Mesenteric fat pad (tissue), 1 donor: ENCODE data around the gene HSFX4. TPM values are rescaled to one million over a fixed set of nuclear protein-coding genes. Genes with fewer than 3 reads are reported as not detected.
"Not testable (repeated sequence)": the region's sequence is repeated elsewhere in the genome, so short reads cannot be mapped to it uniquely, and the experiment has no call there.

Experiments used
- DNase-seq: peaks from one replicate; pipeline ENCODE4 v3.0.0-alpha.2; 2020; ENCODE audit warnings: low spot score
- long read RNA-seq: library from polyadenylated mRNA; unstranded; transcript quantifications from one replicate; pipeline ENCODE4 v2.0.0, GENCODE V29; 2020
- total RNA-seq: library from RNA; stranded (reverse); fragmentation: NEBNext Ultra II Directional; extraction: Animal tissue kit (Norgen Biotek cat#: 25700); gene quantifications from one replicate; pipeline ENCODE4 v1.2.1, GENCODE V29; 2021
- donor health status: DM: yes; HTN: yes; CAD: no.

HSFX4 gene
- total RNA-seq = not detected
- long read RNA-seq = 0 reads

- not testable (repeated sequence) for DNase-seq
Observed at GRCh38 chrX:149929400-149929799, at the start of gene HSFX4. TSS of gene HSFX4 (plus strand) at chrX:149929573. CDS start at chrX:149929645, 72 bp downstream.

DNA sequence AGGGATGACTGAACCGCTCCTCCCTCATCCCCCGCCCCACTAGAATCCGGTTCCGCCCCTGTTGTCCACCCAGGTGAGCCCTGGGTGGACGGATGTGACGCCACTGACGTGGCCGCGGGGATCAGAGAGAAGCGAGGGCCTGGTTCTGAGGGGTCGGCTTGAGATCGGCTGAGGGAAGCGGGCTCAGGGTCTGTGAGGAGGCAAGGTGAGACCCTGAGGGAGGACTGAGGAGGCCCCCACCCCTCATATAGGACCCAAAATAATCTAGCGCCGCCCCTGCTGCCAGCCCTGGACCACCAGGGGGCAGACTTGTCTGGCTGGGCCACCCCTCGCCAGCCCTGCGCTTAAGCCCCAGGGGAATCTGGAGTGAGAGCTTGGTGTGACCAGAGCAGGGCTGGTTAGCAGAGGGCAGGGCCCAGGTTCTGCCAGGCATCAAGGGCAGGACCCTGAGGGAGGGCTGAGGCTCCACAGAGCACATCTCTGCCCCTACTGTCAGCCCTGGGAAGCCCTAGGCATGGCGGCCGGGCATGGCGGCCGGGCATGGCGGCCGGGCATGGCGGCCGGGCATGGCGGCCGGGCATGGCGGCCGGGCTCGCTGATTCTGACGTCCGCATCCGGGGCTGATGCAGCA, 48.2 kb upstream of the HSFX4 start, which contains the start of gene MAGEA8:
Gene MAGEA8 (plus strand): TSS at position 103 of the 631 bp plus-strand sequence. CDS start 3,090 bp downstream, outside the sequence.
- no peak for DNase-seq

DNA sequence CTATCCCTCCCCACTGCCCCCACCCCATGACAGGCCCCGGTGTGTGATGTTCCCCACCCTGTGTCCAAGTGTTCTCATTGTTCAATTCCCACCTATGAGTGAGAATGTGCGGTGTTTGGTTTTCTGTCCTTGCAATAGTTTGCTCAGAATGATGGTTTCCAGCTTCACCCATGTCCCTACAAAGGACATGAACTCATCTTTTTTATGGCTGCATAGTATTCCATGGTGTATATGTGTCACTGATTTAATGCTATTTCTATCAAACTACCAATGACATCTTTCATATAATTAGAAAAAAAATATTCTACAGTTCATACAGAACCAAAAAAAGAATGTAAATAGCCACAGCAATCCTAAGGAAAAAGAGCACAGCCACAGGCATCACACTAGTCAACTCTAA, 38.5 kb upstream of the HSFX4 start:
- DNase-seq = not testable (repeated sequence)

- DNase-seq = no peak
Observed at GRCh38 chrX:149898554-149898953, 30.8 kb upstream of the HSFX4 start.

- DNase-seq = no peak
Observed at GRCh38 chrX:149903889-149904748, 25.3 kb upstream of the HSFX4 start.

DNA sequence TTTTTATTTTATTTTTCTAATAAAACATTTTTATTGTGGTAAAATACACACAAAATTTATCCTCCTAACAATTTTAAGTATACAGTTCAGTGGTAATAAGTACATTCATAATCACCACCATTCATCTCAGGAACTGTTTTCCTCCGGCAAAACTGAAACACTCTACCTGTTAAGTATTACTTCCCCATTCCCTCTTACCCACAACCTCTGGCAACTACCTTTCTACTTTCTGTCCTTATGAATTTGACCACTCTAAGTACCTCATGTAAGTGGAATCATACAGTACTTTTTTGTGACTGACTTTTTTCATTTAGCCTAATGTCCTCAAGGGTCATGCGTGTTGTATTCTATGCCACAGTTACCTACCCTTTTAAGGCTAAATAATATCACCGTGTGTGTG, 21.1 kb upstream of the HSFX4 start:
- DNase-seq = no peak

DNA sequence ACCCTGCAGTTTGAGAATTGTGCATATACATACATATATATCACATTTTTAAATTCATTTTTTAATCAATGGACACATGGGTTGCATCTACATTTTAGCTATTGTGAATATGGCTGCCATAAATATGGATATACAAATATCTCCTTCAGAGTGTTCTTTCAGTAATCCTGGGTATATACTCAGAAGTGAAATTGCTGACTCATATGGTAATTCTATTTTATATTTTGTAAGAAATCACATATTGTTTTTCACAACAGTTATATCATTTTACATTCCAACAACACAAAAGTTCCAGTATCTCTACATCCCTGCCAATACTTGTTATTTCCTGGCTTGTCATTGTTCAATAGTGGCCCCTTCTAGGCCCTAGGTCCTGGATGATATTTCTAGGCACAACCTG, 20.6 kb upstream of the HSFX4 start:
- DNase-seq = no peak

GRCh38 chrX:149909324-149910177, 19.8 kb upstream of the HSFX4 start:
- no peak for DNase-seq

DNA sequence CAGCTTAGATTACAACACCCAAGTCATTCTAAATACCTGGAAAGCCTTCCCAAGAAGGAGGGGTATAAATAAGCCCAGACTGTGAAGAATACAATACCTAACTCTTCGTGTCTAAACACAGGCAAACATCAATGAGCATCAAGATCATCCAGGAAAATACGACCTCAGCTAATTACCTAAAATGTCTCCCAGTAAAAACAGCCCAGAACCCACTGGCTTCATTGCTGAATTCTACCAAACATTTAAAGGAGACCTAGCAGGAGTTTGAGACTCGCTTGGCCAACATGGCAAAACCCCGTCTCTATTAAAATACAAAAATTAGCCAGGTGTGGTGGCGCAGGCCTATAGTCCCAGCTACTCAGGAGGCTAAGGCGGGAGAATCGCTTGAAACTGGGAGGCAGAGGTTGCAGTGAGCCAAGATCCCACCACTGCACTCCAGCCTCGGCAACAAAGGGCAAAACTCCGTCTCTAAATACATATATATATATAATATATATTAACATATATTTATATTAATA, 19.1 kb upstream of the HSFX4 start:
- no peak for DNase-seq

- DNase-seq = no peak
Observed at GRCh38 chrX:149916745-149917392, 12.5 kb upstream of the HSFX4 start.

DNA sequence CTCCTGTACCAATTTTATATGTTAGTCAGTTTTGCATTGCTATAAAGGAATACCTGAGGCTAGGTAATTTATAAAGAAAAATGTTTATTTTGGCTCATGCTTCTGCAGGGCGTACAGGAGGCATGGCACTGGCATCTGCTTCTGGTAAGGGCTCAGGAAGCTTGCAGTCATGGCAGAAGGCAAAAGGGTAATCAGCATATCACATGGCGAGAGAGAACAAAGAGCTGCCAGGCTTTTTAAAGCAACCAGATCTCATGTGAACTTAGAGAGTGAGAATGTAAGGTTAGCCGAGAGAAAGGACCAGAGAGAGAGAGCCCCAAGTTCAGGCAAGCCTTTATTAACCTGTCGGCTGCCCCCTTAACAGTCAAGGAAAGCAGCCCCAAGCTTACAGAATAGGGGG, 5.5 kb upstream of the HSFX4 start:
- not testable (repeated sequence) for DNase-seq

- not testable (repeated sequence) for DNase-seq
Observed at GRCh38 chrX:149924434-149924833, 4.9 kb upstream of the HSFX4 start.

- DNase-seq = not testable (repeated sequence)
Observed at GRCh38 chrX:149927245-149927963, 2.0 kb upstream of the HSFX4 start.

- not testable (repeated sequence) for DNase-seq
Observed at GRCh38 chrX:149927964-149928258, 1.5 kb upstream of the HSFX4 start.

DNA sequence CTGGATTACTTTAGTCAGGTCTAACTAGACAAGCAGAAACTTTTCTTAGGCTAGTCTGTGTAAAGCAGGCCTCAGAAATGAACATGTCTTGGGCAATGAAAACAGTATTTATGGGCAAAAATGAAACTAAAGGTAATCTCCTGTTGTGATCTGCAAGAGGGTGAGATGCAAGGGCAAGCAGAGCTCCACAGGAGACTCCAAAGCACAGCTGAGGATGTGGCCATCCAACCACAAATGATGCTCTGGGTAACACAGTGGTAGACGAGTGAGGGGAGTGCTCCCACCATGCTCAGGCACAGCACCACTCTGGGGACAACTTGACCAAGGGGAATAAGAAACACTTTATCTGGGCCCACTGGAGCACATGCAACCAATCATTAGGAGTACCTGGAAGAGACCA, 738 bp upstream of the HSFX4 start:
- DNase-seq = not testable (repeated sequence)

DNA sequence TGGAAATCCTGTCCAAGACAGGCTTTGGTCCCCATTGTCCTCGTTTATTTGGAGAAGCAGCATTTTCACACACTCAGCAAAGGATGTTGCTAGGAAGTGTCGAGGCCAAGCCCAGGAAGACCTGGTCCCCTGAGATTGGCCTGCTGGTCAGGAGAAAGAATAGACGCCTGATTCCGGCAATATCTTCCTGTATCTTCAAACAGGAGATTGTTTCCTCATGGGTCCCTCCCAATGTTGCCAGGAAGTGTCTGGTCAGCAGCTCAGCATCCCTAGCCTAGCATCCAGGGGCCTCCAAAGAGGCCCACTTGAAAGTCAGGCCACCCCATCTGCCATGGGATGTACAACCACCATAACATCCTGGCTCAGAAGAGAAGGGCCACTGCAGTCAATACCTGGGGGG, 2.0 kb downstream of the HSFX4 start:
- DNase-seq = not testable (repeated sequence)

DNA sequence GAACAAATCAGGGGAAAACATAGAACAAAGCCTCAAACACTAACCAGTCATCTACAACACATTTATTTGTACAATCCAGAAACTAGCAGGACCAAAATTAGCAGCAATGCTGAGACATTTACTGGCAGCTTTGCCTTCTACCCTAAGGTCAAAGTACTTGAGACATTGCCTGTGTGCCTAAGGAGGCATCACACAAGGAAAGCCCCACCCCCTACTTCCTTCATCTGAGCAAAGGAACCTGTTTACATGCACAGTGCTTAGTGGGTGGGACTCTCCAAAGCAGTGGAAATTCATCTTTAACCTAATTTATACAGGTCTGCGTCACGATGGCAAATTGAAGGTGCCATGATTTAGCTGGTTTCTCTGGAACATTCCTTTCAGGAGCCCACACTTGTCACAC, 2.8 kb downstream of the HSFX4 start:
- not testable (repeated sequence) for DNase-seq

GRCh38 chrX:149932970-149933369, 3.6 kb downstream of the HSFX4 start:
- not testable (repeated sequence) for DNase-seq

DNA sequence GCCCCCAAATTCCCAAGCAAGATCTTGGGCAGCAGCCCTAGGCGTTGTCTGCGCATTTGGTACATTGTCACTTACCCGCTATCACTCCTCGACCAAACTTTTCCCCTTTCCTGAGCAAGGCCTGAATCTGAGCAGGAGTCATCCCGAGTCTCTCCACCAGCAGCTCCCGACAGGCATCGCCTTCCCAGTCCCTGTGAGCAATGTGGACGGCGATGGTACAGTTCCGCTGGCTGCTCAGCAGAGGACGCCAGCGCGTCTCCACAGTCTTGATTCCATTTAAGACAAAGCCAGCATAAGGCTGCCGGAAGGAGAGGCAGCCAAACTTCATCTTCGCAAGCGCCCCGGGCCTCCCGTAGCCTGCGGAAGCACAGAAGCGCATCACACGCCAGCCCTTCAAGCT, 4.2 kb downstream of the HSFX4 start:
- DNase-seq = not testable (repeated sequence)

DNA sequence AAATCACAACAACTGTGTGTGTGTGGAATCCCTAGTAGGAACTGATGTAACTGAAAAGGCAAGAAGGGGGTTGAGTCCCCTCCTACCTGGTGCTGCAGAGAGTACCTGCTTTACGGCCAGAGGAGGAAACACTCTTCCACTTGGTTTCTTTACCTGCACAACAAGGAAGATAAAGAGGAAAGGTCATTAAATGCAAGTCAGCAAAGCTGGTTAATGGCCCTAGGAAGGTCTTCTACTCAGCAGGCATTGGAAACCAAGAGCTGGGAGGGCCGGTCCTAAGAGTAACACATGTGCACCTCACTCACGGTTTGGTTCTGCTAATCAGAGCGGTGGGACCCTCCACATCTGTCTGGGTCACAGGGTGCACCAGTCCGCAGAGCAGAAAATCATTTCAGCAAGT, 8.0 kb downstream of the HSFX4 start:
- DNase-seq = not testable (repeated sequence)
